IPS-NIHi7 (cell line): ENCODE data around the gene TRIM64C.
"Not testable (repeated sequence)": the region's sequence is repeated elsewhere in the genome, so short reads cannot be mapped to it uniquely, and the experiment has no call there.

Experiments
- DNase-seq: peaks from one replicate; pipeline ENCODE4 v3.0.0; 2012; ENCODE audit warnings: mixed read lengths; ENCODE audit errors: extremely low spot score

The TRIM64C gene

GRCh38 chr11:49059012-49059411, at the start of gene TRIM64C:
Gene TRIM64C, minus strand, starts transcription at chr11:49059112. Its CDS starts 0 bp downstream, at chr11:49059112.
- not testable (repeated sequence) for DNase-seq

GRCh38 chr11:49102356-49102755, 43.4 kb upstream of the TRIM64C start:
- not testable (repeated sequence) for DNase-seq

- DNase-seq: not testable (repeated sequence)
These were observed 11.0 kb upstream of the TRIM64C start for GRCh38 chr11:49069897-49070296.

- DNase-seq: not testable (repeated sequence)
These were observed 9.1 kb downstream of the TRIM64C start for GRCh38 chr11:49049821-49050220.

- DNase-seq: not testable (repeated sequence)
These were observed 10.7 kb downstream of the TRIM64C start for GRCh38 chr11:49048229-49048628.

- DNase-seq: not testable (repeated sequence)
These were observed 30.4 kb downstream of the TRIM64C start, which contains the start of gene TRIM49B for GRCh38 chr11:49028523-49028922. Gene TRIM49B, plus strand, starts transcription at chr11:49028823. Its CDS starts 2,777 bp downstream, at chr11:49031600.
